Endothelial cell of umbilical vein (primary cell): Measurements from ENCODE around the gene CD38. TPM values are rescaled to one million over a fixed set of nuclear protein-coding genes. Genes with fewer than 3 reads are reported as not detected.

Source experiments
- BruUV-seq: library from RNA; stranded (reverse); fragments of 400-500 nt; replicated peaks from 2 replicates; lab custom pipeline; 2021; lab: Mats Ljungman, UMichigan
- CTCF ChIA-PET: fragments of 300-600, 350-600 bp; sonication (Branson Sonifier 250); formaldehyde crosslinking; loops from one replicate; lab custom pipeline; 2021; ENCODE audit warnings: antibody characterized with exemption, inconsistent platforms; lab: Charles Lee
- POLR2A ChIA-PET: fragments of 300-600, 350-600 bp; sonication (Branson Sonifier 250); formaldehyde crosslinking; loops from one replicate; lab custom pipeline; 2021; ENCODE audit warnings: antibody characterized with exemption, inconsistent platforms; lab: Charles Lee
- DNase-seq: peaks from one replicate; pipeline ENCODE4 v3.0.0-alpha.2; 2011; ENCODE audit warnings: low read depth, low spot score
- FAIRE-seq: peaks from 2 replicates; lab custom pipeline; 2011; peaks lifted over from hg19 to GRCh38; lab: Jason Lieb, UNC
- H2AFZ ChIP-seq: 2 replicates; pipeline ENCODE4 v1.6.0; 2012; ENCODE audit warnings: low read depth, low read length, control low read depth, inconsistent platforms
- H3K27ac ChIP-seq: 2 replicates; pipeline ENCODE4 v1.5.1; 2011; ENCODE audit warnings: low read depth, mild to moderate bottlenecking, control low read depth, low read length, moderate library complexity; ENCODE audit not compliant: insufficient read depth
- H3K27me3 ChIP-seq, 2 experiments: 2 replicates each; pipeline versions ENCODE4 v1.6.0 to v1.6.1; 2011; ENCODE audit warnings: low read length in 2 of 2, mixed read lengths in 1 of 2; ENCODE audit not compliant: control insufficient read depth in 2 of 2, insufficient read depth in 2 of 2
- H3K36me3 ChIP-seq, 2 experiments: 2 replicates in 1 of 2; 3 replicates in 1 of 2; pipeline ENCODE4 v1.5.1; 2011; ENCODE audit warnings: low read length in 2 of 2, mild to moderate bottlenecking in 1 of 2, moderate library complexity in 1 of 2; ENCODE audit not compliant: control insufficient read depth in 2 of 2, insufficient read depth in 2 of 2; ENCODE audit errors: extremely low read depth in 1 of 2
- H3K4me1 ChIP-seq: 3 replicates; pipeline ENCODE4 v1.5.1; 2011; ENCODE audit warnings: mild to moderate bottlenecking, low read length; ENCODE audit not compliant: control insufficient read depth, insufficient read depth; ENCODE audit errors: extremely low read depth
- H3K4me2 ChIP-seq: 2 replicates; pipeline ENCODE4 v1.6.1; 2011; ENCODE audit warnings: low read length, control low read depth, mixed read lengths; ENCODE audit not compliant: insufficient read depth
- H3K4me3 ChIP-seq, 3 experiments: fragments of 200-600 bp in 1 of 3; sonication (generic), shearing (Covaris generic) in 1 of 3; replicated peaks in 1 of 3; 2 replicates each; pipeline ENCODE4 v1.5.1; 2011 to 2016; ENCODE audit warnings: control low read depth in 3 of 3, low read length in 3 of 3, mild to moderate bottlenecking in 2 of 3, inconsistent platforms in 1 of 3, low read depth in 1 of 3, moderate library complexity in 1 of 3; ENCODE audit not compliant: insufficient read depth in 1 of 3
- H3K79me2 ChIP-seq: 2 replicates; pipeline ENCODE4 v1.6.0; 2012; ENCODE audit warnings: low read length, inconsistent platforms; ENCODE audit not compliant: control insufficient read depth, insufficient read depth
- H3K9ac ChIP-seq: replicated peaks from 2 replicates; pipeline ENCODE3; 2011; ENCODE audit warnings: low read length, control low read depth; ENCODE audit not compliant: insufficient read depth; ENCODE audit errors: extremely low read depth
- H3K9me1 ChIP-seq: replicated peaks from 3 replicates; pipeline ENCODE4 v1.6.0; 2011; ENCODE audit warnings: mild to moderate bottlenecking, low read length; ENCODE audit not compliant: control insufficient read depth, insufficient read depth; ENCODE audit errors: extremely low read depth
- H3K9me3 ChIP-seq: replicated peaks from 2 replicates; pipeline ENCODE4 v1.5.1; 2012; ENCODE audit warnings: low read length, inconsistent platforms; ENCODE audit not compliant: control insufficient read depth, insufficient read depth
- H4K20me1 ChIP-seq: replicated peaks from 2 replicates; pipeline ENCODE3; 2011; ENCODE audit warnings: mild to moderate bottlenecking, low read length; ENCODE audit not compliant: control insufficient read depth, insufficient read depth; ENCODE audit errors: extremely low read depth
- EZH2 ChIP-seq: IDR thresholded peaks from 2 replicates; pipeline ENCODE4 v1.6.1; 2012; ENCODE audit warnings: borderline replicate concordance, low read depth, mild to moderate bottlenecking, moderate library complexity, low read length, inconsistent platforms; ENCODE audit not compliant: severe bottlenecking
- FOS ChIP-seq: IDR thresholded peaks from 2 replicates; pipeline ENCODE4 v1.6.1; 2011; ENCODE audit warnings: mild to moderate bottlenecking, low read length, moderate library complexity, borderline replicate concordance; ENCODE audit not compliant: insufficient read depth
- GATA2 ChIP-seq: IDR thresholded peaks from 2 replicates; pipeline ENCODE4 v1.7.0; 2011; ENCODE audit warnings: low read depth, mild to moderate bottlenecking, moderate library complexity, mixed read lengths, low read length; ENCODE audit not compliant: insufficient read length, insufficient read depth
- JUN ChIP-seq: IDR thresholded peaks from 2 replicates; pipeline ENCODE4 v1.6.1; 2011; ENCODE audit warnings: borderline replicate concordance, low read depth; ENCODE audit not compliant: insufficient read length, insufficient read depth
- MYC ChIP-seq: IDR thresholded peaks from one replicate; pipeline ENCODE4 v1.6.1; 2011; ENCODE audit warnings: mild to moderate bottlenecking, low read depth, low read length
- POLR2A ChIP-seq: IDR thresholded peaks from 2 replicates; pipeline ENCODE4 v1.6.1; 2012; ENCODE audit warnings: low read depth, mild to moderate bottlenecking, control low read depth, low read length
- POLR2AphosphoS5 ChIP-seq: IDR thresholded peaks from 2 replicates; pipeline ENCODE4 v1.6.1; 2012; ENCODE audit warnings: low read depth, mild to moderate bottlenecking, control low read depth, low read length, moderate library complexity; ENCODE audit not compliant: insufficient read depth
- dilution Hi-C: fragments of 300-500 bp; cut with MboI; formaldehyde crosslinking; loops from one replicate; pipeline ENCODE4 v1.15.0; 2019; ENCODE audit warnings: low sequenced_read_pairs; ENCODE audit not compliant: extremely low pct_ligation_motif_present
- intact Hi-C: fragments of 100-400 bp; cut with micrococcal nuclease; formaldehyde crosslinking; loops from one replicate; pipeline ENCODE4 v1.10.0; 2022
- polyA plus RNA-seq, 4 experiments: library from polyadenylated mRNA; depleted of rRNA in 3 of 4; stranded (reverse) in 3 of 4; unstranded in 1 of 4; fragments of >200 nt; gene quantifications; 2 replicates each; pipeline versions ENCODE4 v1.2.1 to v1.2.3, GENCODE V29; 2011 to 2012; ENCODE audit warnings: missing spikeins in 1 of 4
- total RNA-seq: library from RNA; stranded (reverse); gene quantifications from 2 replicates; pipeline ENCODE4 v1.2.3, GENCODE V29; 2021
- TF ChIP-seq, protein P1 (sequence below): IDR thresholded peaks from 2 replicates; pipeline ENCODE4 v1.6.1; 2011; ENCODE audit not compliant: insufficient read depth, insufficient read length
- TF ChIP-seq, protein P2 (sequence below), 2 donors: IDR thresholded peaks; 1 replicate in 1 of 2; 2 replicates in 1 of 2; pipeline ENCODE4 v1.5.1; 2011; ENCODE audit warnings: low read length in 2 of 2, mild to moderate bottlenecking in 2 of 2, moderate library complexity in 2 of 2, control low read depth in 1 of 2, inconsistent platforms in 1 of 2, low read depth in 1 of 2; ENCODE audit not compliant: insufficient read depth in 1 of 2; ENCODE audit errors: extremely low read depth in 1 of 2

The CD38 gene
- total and polyA plus RNA-seq, 2 donors (not counting 3 experiments of a cell fraction or from before 2014, with no cell fraction given): 0.11 to 0.31 TPM

DNA sequence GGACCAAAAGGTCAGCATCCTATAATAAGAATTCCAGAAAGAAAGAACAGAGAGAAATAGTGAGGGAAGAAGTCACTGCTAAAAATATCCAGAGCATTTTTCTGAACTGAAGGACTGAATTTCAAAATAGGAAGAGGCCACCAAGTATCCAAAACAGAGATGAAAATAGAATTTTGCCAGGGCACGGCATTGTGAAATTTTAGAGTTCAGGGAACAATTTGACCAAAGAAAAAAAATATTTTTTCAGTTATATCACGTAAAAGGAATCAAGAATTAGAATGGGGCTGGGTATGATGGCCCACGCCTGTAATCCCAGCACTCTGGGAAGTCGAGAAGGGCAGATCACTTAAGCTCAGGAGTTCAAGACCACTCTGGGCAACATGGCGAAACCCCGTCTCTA, 95.0 kb downstream of the CD38 start:
- Histone ChIP-seq H3K4me3 (no peak overlapping the region), H3K4me2 (no peak overlapping the region), H3K9ac (no peak overlapping the region), H4K20me1 (no peaks in the 10 kb centered on the region), H3K27me3 (peaks cover 0 to 7% of the 10 kb centered on the region in 2 experiments), H3K27ac (no peak overlapping the region), H2AFZ (no peak overlapping the region), H3K36me3 (no peaks in the 10 kb centered on the region), H3K9me1 (no peaks in the 10 kb centered on the region), H3K79me2 (no peaks in the 10 kb centered on the region), H3K4me1 (no peaks in the 10 kb centered on the region), H3K9me3 (no peaks in the 10 kb centered on the region)
- BruUV-seq: no TSS peak
- intact Hi-C loops (no loop called here), dilution Hi-C loops (no loop called here)
- DNase-seq (no peak), FAIRE-seq (no peak)
- CTCF ChIA-PET: interaction anchor here (1.5 to 2.7 kb wide), 3 partner anchors 10 to 83 kb away, joined by 5 to 14 read pairs (median 7); no protein-coding TSS in a partner anchor
- POLR2A ChIA-PET: no interaction called here
- no peak for TF ChIP-seq GATA2
- TF ChIP-seq JUN: no peak
- TF ChIP-seq POLR2A: no peak

DNA sequence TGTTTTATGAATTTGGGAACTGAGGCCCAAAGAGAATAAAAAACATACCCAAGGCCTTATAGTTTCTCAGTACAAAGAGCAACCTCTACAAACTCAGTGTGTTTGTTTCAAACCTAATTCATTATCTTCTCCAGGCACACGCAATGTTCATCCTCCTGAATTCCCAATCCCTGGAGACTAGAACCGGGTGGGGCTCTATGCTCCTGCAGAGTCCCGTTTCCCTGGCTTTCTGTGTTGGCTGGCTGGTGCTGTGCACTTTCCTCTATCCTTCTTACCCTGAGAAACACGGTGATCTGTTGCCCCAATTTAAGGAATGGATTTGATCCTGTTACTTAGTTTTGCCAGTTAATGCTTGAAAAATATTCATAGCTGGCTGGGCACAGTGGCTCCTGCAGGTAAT, 96.5 kb downstream of the CD38 start:
- BruUV-seq: no TSS peak
- no peaks in the 10 kb centered on the region for H3K79me2 ChIP-seq
- POLR2A ChIA-PET: no interaction called here
- no peaks in the 10 kb centered on the region for H4K20me1 ChIP-seq
- H2AFZ ChIP-seq: no peak overlapping the region
- H3K4me1 ChIP-seq: no peaks in the 10 kb centered on the region
- no peaks in the 10 kb centered on the region for H3K9me3 ChIP-seq
- intact Hi-C loops (no loop called here), dilution Hi-C loops (no loop called here)
- CTCF ChIA-PET: interaction anchor here (0.9 to 1.3 kb wide), 3 partner anchors 67 to 82 kb away, joined by 3 to 4 read pairs (median 3); no protein-coding TSS in a partner anchor
- no peak for DNase-seq
- no peak for FAIRE-seq
- TF ChIP-seq EZH2 (no peak), GATA2 (no peak), POLR2AphosphoS5 (no peak), MYC (no peak), POLR2A (no peak), FOS (no peak), JUN (no peak)
- TF ChIP-seq, protein P1, sequence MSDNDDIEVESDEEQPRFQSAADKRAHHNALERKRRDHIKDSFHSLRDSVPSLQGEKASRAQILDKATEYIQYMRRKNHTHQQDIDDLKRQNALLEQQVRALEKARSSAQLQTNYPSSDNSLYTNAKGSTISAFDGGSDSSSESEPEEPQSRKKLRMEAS: no peak
- TF ChIP-seq, protein P2, sequence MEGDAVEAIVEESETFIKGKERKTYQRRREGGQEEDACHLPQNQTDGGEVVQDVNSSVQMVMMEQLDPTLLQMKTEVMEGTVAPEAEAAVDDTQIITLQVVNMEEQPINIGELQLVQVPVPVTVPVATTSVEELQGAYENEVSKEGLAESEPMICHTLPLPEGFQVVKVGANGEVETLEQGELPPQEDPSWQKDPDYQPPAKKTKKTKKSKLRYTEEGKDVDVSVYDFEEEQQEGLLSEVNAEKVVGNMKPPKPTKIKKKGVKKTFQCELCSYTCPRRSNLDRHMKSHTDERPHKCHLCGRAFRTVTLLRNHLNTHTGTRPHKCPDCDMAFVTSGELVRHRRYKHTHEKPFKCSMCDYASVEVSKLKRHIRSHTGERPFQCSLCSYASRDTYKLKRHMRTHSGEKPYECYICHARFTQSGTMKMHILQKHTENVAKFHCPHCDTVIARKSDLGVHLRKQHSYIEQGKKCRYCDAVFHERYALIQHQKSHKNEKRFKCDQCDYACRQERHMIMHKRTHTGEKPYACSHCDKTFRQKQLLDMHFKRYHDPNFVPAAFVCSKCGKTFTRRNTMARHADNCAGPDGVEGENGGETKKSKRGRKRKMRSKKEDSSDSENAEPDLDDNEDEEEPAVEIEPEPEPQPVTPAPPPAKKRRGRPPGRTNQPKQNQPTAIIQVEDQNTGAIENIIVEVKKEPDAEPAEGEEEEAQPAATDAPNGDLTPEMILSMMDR (IDR thresholded peaks at IDR 0.05; ENCODE audit: extremely low read depth in 1 of 2, insufficient read depth in 1 of 2, low read depth in 1 of 2, low read length in 2 of 2): no peak
- H3K4me3 ChIP-seq: no peak overlapping the region
- H3K27ac ChIP-seq: no peak overlapping the region
- H3K4me2 ChIP-seq: no peak overlapping the region
- H3K36me3 ChIP-seq: no peaks in the 10 kb centered on the region
- peaks cover 0 to 7% of the 10 kb centered on the region in 2 experiments for H3K27me3 ChIP-seq
- no peaks in the 10 kb centered on the region for H3K9me1 ChIP-seq
- H3K9ac ChIP-seq: no peak overlapping the region
